DMS153 (cell line): ENCODE results near the gene GLIS1.
"Not testable (repeated sequence)": the region's sequence is repeated elsewhere in the genome, so short reads cannot be mapped to it uniquely, and the experiment has no call there.

ENCODE experiments used
- DNase-seq: peaks from one replicate; lab custom pipeline; 2025; lab: John Stamatoyannopoulos, UW

Gene GLIS1

DNA sequence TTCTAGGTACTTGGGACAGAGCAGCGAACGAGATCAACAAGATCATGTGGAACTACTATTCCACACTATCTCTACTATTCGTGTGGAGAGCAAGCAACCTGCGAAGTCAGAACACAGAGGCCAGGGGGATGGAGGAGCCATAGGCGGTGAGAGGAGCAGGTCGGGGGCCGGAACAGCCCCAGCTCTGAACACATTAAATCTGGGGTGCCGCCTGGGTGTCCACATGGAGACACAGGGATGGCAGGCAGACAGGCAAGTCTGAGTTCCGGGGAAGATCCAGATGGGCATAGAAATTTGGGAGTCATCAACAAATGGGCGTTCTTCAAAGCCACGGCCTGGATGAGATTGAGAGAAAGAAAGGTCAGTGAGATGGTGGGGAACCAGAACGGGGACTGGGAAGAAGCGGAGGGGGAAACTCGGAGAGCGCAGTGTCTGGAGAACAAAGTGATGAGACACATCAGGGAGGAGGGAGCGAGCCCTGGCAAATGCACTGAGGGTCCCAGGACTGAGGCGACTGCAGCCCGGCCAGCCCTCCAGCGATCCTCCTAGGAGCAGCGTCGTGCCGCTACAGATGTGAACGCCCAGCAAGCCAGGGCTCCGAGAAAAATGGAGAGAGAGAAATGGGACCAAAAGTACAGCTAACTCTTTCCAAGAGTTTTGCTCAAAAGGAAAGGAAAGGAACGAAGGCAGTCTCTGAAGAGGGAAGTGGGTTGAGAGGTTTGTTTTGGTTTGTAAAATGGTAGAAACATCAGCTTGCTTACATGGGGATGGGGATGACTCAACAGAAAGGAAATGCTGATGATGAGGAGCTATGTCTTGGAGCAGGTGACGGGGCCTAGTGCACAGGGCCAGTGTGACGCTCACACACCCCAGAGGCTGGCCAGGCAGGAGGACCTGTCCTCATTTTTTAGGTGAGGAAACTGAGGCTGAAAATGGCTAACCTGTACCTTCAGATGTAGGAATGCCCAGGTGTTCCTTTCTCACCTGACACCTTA is 84.5 kb downstream of the GLIS1 start:
- no peak for DNase-seq

DNA sequence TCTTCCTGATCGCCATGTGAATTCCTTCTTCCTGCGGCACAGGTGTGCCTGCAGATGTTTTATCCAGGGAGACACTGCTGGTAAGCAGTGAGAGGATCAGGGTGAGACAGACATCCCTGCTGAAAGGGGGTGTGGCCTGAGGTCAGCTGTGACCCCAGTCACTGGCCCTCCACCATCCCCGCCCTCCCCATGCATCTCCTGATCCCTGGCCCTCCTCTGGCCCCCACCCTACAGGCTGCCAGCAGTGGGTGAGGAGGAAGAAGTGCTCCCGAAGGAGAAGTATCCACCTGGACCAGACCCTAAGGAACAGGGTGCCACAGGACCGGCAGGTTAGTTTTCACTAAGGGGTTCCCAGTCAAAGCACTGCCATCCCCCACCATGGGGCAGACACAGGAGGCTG is 85.3 kb downstream of the GLIS1 start:
- no peak for DNase-seq

DNA sequence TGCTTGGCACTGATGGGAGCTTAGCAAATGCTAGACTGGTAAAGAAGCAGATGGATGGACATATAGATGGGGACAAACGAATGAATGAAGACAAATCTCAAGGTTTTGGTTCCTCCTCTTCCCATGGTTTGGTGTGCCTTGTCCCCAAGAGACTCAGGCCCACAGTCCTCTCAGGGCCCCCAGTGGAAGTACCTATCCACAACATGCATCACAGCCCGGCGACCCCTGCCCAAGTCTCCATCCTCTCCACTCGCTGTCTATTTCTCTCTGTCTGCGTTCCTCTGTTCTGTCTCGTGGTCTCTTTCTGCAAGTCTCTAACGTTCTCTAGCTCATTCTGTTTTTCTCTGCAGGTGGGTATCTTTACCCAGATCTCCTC is 85.8 kb downstream of the GLIS1 start:
- no peak for DNase-seq

DNA sequence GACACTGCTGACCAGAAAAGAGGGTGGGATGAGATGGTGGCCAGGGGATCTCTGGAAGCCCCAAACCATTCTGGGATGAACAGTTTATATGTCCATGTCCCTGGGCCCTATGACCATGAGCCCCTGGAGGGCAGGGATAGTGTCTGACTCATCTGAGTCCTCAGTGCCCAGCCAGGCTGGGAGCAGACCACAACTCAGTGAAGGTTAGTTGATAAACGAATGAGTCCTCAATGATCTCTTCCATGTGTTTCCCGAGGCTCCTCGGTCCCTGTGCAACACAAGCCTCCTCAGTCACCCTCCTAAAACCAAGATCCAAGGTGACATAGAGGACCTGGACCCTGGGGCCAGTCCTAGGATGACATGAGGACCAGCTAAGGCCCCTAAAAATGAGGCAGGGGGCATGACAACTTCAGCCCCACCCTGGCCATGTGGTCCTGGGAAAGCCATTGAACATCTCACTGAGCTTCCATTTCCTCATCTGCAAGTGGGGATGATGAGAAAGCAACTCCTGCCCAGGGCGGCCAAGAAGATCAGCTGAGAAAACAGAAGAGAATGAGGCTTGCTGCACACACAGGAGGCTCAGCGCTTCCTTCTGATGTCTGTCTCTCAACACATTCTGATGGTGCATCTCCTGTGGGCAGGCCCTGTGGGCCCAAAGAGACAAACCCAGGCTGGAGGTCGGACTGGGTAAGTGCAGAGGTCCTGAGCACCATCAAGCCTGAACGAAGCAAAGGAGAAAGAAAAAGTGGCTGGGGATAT is 86.3 kb downstream of the GLIS1 start:
- DNase-seq = no peak

DNA sequence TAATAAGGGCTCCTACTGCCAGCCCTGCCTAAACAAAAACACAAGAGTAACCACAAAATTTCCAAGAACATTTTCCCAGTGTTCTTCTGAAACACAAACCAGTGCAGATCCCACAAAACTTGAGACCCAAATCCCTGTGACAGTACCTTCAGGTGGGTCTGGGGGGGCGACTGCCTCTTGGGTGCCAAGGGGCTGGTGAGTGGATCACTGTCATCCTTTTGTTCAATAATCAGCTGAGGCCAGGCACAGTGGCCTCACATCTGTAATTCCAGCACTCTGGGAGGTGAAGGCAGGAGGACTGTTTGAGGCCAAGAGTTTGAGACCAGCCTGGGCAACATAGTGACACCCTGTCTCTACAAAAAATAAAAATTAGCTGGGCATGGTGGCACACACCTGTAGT is 87.6 kb downstream of the GLIS1 start:
- no peak for DNase-seq

DNA sequence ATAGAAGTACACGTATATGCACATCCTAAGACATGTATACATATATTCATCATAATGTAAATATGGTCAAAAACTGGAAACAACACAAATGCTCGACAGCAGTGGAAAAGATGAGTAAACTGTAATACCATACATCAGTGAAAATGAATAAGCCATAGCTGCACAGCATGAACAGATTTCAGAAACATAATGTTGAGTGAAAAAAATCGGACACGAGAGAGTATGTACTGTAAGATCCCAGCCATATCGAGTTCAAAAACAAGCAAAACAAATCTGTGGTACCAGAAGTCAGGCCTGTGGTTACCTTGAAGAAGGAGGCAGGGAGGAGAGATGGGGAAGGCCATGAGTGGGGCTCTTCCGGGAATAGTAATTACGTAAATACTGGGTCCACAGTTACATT is 90.4 kb downstream of the GLIS1 start:
- DNase-seq = no peak

DNA sequence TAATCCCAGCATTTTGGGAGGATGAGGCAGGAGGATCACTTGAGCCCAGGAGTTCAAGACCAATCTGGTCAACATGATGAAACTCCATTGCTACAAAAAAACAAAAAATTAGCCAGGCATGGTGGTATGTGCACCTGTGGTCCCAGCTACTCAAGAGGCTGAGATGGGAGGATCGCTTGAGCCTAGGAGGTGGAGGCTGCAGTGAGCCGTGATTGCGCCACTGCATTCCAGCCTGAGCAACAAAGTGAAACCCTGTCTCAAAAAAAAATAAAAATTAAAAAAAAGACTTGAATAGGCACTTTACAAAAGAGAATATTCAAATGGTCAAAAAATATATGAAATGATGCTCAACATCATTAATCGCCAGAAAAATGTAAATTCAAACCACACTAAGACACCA is 91.0 kb downstream of the GLIS1 start:
- DNase-seq = not testable (repeated sequence)

DNA sequence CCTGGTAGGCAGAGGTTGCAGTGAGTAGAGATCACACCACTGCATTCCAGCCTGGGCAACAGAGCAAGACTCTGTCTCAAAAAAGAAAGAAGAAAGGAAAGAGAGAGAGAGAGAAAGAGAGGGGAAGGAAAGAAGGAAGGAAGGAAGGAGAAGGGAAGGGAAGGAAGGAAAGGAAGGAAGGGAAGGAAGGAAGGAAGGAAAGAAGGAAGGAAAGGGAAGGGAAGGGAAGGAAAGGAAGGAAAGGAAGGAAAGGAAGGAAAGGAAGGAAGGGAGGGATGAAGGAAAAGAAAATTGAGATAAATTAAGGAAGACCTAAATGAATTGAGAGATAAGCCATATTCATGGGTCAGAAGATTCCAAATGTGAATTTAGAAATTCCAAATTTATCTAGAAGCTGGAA is 92.2 kb downstream of the GLIS1 start:
- DNase-seq = no peak

DNA sequence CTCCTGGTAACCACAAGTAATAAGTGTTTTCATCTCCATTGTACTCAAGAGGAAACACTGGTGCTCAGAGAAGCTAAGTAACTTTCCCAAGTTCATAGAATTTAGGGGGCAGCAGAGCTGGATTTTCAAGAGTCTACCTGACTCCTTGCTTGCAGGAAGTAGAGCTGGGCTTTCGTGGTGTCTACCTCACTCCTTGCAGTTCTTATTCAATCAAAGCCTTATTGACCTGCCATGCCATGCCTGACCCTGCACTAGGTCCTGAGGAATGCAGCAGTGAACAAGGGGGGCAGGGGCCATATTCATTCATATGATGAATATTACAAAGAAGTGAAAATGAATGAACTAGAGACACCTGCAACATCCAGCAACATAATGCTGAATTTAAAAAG is 93.3 kb downstream of the GLIS1 start:
- DNase-seq = no peak

DNA sequence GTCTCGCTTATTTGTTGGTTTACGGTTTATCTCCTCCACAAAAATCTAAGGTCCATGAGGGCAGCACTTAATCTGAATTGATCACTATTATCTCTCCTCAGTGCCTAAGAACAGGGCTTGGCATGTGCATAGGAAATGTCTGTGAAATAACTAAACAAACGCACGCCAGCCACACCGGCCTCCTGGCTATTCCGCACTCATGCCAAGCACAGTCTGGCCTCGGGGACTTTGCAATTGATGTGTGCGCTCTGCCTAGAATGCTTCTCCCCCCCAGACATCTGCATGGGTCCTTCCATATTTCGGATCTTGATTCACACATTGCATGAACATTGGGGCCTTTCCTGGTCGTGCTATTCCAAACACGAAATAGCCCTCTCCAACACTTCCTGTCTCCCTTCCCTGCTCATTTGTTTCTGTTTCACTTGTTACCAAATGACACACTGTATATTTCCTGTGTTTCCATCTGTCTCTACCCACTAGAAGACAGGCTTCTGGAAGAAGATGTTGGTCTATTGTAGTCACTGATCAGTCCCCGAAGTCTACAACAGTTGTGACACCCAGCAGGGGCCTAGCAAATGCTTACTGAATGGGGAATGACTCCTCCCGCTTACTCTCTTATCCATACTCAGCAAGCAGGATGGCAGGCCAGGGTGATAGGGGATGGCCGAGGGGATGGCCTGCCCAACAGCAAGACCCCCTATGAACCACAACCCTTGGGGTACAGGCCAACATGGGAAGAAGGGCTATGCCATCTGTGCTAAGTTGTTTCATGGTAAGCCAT is 93.9 kb downstream of the GLIS1 start:
- no peak for DNase-seq

DNA sequence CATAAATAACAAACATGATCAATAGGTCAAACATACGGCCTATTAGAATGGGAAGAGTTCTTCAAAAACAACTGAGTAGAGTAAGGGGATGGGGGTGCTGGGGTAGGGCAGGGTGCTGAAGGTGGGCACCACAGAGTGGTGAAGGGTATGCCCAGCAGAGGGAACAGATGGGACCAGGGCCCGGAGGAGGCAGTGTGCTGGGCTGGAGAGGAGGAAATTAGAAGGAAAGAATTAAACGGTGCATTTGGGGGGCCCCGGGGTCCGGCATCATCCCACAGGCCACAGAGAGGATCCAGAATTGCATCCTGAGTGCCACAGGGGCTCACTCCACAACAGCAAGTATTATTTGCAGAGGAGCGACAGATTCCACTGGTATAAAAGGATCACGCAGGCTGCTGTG is 94.5 kb downstream of the GLIS1 start:
- no peak for DNase-seq

DNA sequence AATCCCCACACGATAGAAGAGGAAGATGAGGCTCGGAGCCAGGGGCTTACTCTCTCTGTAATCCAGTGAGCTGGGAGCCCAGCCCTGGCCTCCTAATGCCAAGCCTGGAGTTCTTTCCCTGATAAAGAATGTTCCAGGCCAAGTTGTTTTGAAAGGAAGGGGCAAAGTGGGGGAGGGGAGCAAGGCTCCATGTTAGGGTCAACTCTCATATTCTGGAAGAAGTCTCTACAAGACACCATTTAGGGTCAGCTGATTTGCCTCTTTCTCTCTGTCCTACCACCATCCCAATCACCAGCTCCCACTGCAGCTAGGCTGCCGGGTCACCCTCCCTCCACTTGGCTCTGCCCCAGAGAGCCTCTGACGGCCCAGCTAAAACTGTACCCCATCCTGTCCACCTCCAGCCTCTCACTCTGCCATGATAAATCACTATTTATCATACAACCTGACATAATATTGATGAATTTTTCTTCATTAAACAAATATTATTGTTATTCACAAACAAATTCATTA is 95.0 kb downstream of the GLIS1 start:
- DNase-seq = no peak

DNA sequence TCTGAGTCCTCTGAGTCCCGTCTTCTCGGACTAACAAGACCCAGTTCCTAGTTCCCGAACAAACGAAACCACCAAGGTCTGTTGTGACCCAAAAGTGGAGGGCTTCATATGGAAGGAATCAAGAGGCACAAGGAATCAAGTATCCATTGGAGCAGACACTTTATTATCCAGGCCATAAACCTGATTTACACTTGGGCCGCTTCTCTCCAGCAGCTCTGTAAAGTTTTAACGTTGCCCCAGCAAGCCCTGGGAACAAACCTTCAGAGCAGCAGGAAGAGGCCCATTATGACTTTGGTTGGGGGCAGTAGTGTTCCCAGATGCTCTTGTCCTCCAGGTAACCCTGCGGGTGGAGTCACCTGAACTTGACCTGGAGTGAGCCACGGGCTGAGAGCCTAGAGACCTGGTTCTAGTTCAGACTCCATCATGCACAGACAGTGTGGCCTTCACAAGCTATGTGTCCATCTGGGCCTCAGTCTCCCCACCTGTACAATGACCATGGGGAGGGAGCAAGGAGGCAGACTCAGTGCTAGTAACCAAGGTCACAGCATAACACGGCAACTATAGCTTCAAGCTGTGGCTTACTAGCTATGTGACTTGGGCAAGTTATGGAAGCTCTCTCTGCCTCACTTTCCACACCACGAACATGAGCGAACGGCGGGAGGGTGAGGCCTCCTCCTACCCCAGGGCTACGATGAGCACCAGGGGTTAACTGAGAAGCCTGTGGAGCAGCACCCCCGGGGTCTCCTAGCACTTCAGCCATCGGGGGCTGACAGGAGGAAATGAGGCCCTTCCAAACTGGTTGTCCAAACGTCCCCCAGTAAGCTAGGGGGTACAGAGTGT is 95.7 kb downstream of the GLIS1 start:
- DNase-seq = no peak

DNA sequence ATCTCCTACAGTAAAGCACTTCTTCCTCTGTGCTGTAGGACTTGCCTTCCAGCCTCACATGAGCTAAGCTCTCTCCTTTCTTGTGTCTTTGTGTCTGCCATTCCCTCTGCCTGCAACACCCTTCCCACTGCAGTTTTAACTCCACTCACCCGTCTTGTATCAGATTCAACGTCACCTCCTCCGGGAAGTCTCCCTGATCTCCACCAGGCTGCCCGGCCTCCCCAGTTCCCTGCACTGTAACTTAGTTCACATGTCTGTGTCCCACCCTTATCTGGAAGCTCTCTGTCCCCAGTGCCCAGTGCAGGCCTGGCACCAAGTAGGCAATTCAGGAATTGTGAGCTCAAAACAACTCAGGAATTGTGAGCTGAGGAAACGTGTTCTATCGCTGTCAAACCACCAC is 96.4 kb downstream of the GLIS1 start:
- no peak for DNase-seq

DNA sequence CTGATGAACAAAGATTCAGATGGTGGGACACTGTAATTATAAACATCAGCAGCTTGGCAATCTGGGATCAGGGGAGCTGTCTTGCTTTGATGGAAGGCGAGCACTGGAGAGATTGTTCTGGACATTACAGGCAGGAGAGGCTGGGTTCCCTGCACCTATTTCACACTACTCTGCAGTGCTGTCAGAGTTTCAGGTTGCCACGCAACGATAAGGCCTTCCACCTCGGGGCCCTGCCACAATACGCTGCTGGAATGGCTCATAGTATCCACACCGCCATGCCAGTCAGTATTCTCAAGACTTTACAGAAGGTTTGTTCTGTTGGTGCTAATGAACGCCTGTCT is 96.8 kb downstream of the GLIS1 start:
- DNase-seq = no peak

DNA sequence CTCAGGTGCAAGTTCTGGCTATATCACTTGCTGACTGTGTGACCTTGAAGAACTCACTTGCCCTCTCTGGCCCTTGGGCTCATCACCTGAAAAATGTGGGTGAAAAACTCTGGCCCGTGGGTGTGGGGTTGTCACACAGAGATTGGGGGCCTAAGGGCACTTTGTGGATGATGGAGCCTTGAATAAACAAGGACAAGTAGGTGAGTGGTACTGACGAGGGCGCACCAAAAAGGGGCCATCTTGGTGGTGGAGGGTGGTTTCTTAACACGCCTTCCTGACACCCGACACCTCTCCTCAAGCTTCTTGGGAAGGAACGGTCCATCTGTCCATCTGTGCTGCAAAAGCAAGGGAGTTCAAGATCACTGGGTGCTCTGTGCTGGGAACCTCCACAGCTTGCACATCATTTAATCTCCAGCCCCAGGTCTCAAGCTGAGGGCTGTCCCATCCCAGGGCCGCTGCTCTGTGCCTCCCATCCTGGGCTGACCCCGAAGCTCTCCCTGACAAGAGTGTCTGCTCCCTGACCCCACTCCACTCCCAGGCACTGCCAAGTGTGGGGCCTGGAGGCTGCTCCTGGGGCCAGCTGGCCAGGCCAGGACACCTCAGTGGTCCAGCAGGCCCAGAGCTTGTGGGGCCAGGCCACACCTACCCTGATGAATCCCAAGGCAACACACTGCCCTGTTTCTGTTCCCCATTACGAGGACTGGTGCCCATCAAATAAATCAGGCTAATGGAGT is 97.3 kb downstream of the GLIS1 start:
- DNase-seq = no peak

DNA sequence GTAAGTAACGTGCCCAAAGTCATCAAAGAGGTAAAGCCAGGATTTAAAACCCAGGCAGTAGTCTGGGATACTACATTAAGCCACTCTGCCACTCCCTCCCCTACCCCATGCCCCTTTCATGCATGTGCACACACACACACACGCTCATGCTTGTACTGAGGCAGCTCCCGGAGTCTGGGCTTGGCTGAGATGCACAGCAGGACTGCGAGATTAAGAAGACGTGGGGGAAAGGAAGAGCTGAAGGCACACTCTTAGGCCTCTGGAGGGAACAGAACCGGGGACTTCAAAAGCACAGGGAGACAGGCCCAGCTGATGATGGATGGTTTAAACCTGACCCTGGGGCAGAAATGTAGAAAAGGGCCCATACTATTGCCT is 98.3 kb downstream of the GLIS1 start:
- DNase-seq = no peak

DNA sequence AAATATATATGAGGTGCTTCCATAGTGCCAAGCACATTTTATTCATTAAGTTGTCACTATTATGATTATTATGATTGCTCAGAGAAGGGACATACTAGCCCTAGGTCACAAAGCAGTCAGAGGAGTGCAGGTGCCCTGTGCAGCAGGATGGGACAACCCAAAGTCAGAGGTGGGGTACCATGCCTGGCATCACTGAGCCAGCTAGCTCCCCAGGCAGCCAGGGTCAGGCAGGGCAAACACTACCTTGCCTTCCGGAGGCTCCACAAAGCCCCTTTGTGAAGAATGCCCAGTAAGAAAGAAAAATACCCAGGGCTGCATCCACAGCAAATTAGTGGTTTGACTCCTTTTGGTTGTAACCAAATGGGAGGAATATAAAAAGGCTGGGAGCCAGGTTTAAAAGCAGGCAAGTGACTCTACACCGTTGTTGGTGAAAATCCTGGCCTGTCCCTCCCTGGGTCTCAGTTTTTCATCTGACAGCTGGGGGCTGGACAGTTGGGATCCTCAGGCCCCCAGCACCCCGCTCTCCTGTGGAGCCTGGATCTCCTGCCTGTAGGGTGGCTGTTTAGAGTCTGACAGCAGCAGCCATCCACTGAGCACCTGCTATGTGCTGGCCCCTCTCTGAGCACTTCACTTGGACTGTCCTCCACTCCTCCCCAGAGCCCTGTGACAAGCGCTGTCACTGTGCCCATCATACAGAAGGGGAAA is 98.8 kb downstream of the GLIS1 start:
- no peak for DNase-seq

DNA sequence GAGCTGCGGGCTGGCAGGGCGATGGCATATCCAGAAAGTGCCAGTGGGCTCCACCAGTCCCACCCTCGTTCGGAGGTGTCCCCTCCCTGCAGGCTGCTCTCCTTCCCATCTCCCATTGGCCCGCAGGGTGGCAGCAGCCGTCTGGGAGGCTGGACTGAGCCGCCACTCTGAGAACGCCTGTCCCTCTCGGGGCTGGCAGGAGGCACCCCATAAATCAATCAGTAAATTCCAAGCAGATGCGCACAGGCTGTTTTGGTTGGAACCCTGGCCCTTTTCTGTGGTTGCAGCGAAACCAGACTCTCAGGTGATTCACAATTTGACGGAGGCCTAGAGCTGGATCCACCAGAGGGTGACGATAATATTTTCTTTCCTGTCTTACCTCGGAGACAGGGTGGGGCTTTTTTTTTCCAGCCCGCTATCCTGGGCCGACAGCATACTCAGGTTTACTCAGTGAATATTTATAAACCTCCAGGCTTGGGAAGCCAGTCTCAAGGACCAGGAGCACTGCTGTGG is 99.7 kb downstream of the GLIS1 start:
- DNase-seq = no peak
